Type B pancreatic cell (in vitro differentiated cells): ENCODE results near the gene LZTS3. TPM values are rescaled to one million over a fixed set of nuclear protein-coding genes. Genes with fewer than 3 reads are reported as not detected.

Source experiments
- DNase-seq: peaks from one replicate; pipeline ENCODE4 v3.0.0; 2021; ENCODE audit warnings: mixed read lengths; ENCODE audit not compliant: unreplicated experiment; ENCODE audit errors: extremely low spot score
- H3K27ac Mint-ChIP-seq: 2 replicates; pipeline ENCODE4 v1.8.0; 2021; ENCODE audit warnings: mild to moderate bottlenecking, mixed read lengths
- H3K27me3 Mint-ChIP-seq: 2 replicates; pipeline ENCODE4 v1.8.0; 2021; ENCODE audit warnings: mixed read lengths
- H3K36me3 Mint-ChIP-seq: 2 replicates; pipeline ENCODE4 v1.8.0; 2021; ENCODE audit warnings: mixed read lengths
- H3K4me1 Mint-ChIP-seq: one replicate; pipeline ENCODE4 v1.8.0; 2021; ENCODE audit warnings: mixed read lengths; ENCODE audit not compliant: unreplicated experiment
- H3K4me3 Mint-ChIP-seq: 2 replicates; pipeline ENCODE4 v1.8.0; 2021; ENCODE audit warnings: mild to moderate bottlenecking, mixed read lengths
- H3K9me3 Mint-ChIP-seq: 2 replicates; pipeline ENCODE4 v1.8.0; 2021; ENCODE audit warnings: mixed read lengths
- CTCF ChIP-seq: fragments of 200-600 bp; sonication (generic); conservative IDR thresholded peaks from 2 replicates; pipeline ENCODE4 v1.5.0; 2021; ENCODE audit warnings: antibody characterized with exemption, mild to moderate bottlenecking
- total RNA-seq: library from RNA; stranded (reverse); gene quantifications from 2 replicates; pipeline ENCODE4 v1.2.1, GENCODE V29; 2021; ENCODE audit warnings: low replicate concordance

Gene LZTS3
- total RNA-seq, 1 donor from 2014 or later, result 17.3 TPM

- Mint-ChIP-seq H3K4me3 (no peak overlapping the region), H3K27me3 (peaks cover 11% of the 10 kb centered on the region), H3K9me3 (no peaks in the 10 kb centered on the region), H3K36me3 (no peaks in the 10 kb centered on the region), H3K4me1 (peaks cover 7% of the 10 kb centered on the region), H3K27ac (no peak overlapping the region)
- TF ChIP-seq CTCF, result no peak
- DNase-seq, result no peak
These were observed 6.9 kb downstream of the LZTS3 start for GRCh38 chr20:3166338-3166912.

DNA sequence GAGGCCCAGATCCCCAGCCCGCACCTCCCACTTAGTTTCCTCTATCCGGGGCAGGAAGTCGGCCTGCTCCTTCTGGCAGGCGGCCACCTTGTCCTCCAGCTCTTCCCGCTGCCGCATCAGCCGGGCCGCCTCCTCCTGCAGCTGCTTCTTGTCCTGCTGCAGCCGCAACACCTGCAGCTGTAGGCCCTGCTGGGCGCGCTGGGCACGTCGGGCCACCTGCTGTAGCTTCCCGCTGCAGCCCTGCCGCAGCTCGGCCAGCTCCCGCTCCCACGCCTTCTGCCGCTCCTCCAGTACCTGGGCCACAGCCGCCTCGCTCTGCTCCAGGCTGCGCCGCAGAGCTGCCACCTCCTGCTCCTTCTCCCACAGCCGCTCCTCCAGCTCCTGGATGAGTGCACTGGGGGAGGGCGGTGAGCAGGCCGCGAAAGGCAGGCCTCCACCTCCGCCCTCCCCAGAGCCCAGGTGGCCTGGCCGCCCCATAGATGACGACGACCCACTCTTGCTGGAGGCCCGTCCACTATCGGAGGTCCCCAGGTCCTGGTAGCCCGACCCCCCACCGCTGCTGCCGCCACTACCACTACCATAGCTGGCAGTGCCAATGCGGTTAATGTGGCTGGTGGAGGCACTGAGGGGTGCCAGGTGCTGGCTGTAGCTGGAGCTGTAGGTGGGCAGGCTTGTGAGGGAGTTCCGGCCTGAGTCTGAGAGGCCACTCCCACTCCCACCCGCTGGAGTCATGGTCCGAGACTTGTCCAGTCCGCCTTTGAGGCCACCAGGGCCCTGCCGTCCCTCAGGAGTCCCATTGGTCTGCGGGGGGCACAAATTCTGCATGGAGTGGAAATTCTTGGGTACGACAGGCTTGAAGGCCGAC, 7.6 kb downstream of the LZTS3 start:
- no peak overlapping the region for H3K27ac Mint-ChIP-seq
- H3K4me3 Mint-ChIP-seq, result no peak overlapping the region
- H3K4me1 Mint-ChIP-seq, result peaks cover 7% of the 10 kb centered on the region
- no peaks in the 10 kb centered on the region for H3K36me3 Mint-ChIP-seq
- no peak for TF ChIP-seq CTCF
- H3K9me3 Mint-ChIP-seq, result no peaks in the 10 kb centered on the region
- DNase-seq, result no peak
- H3K27me3 Mint-ChIP-seq, result peaks cover 11% of the 10 kb centered on the region

- no peak overlapping the region for H3K4me3 Mint-ChIP-seq
- H3K27me3 Mint-ChIP-seq, result peaks cover 11% of the 10 kb centered on the region
- no peaks in the 10 kb centered on the region for H3K9me3 Mint-ChIP-seq
- DNase-seq, result no peak
- peaks cover 7% of the 10 kb centered on the region for H3K4me1 Mint-ChIP-seq
- no peak for TF ChIP-seq CTCF
- H3K36me3 Mint-ChIP-seq, result no peaks in the 10 kb centered on the region
- no peak overlapping the region for H3K27ac Mint-ChIP-seq
These were observed 8.5 kb downstream of the LZTS3 start for GRCh38 chr20:3164763-3165410.

DNA sequence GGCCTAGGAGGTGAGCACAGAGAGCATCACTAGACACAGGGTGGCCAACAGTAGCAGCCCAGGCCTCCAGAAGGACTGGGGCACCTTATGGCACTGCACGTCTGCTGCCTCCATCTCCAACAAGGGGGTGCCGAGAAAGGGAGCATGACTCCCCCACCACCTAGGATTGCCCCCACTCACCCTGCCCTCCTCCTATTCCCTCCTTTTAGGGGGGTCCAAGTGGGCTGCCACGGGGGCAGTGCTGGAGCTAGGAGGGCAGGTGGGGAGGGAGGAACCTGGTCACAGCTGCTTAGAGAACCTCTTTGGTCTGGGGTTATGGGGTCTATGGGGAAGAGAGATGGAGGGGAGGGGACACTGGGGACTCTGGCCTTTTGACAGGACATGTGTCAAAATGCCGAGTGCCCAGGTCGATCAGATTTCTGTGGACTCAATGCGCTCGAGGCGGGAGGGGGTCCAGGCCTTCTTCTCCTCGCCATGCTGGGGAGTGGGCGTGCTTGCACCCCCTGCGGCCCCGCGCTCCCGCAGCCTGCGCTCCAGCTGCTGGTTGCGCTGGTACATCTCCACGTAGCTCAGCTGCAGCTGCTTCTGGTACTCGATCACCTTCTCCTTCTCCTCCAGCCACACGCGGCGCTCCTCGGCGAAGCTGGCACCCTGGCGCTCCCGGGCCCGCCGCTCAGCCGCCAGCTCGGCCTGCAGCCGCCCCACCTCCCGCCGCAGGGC, 9.1 kb downstream of the LZTS3 start:
- TF ChIP-seq CTCF, result no peak
- DNase-seq, result no peak
- Mint-ChIP-seq H3K27ac (no peak overlapping the region), H3K27me3 (peaks cover 9% of the 10 kb centered on the region), H3K4me3 (no peak overlapping the region), H3K9me3 (no peaks in the 10 kb centered on the region), H3K4me1 (peaks cover 7% of the 10 kb centered on the region), H3K36me3 (no peaks in the 10 kb centered on the region)
